ENCODE measurements around the gene MBNL1. TPM values are rescaled to one million over a fixed set of nuclear protein-coding genes. Genes with fewer than 3 reads are reported as not detected.
"Not testable (repeated sequence)": the region's sequence is repeated elsewhere in the genome, so short reads cannot be mapped to it uniquely, and the experiment has no call there.

Gene MBNL1
- total and polyA plus RNA-seq, 11 donors, result 46.8 to 416 (median 189) TPM

- intact Hi-C loops (cut with DNase I), result no loop called here
- TF ChIP-seq CTCF (IDR thresholded peaks at IDR 0.05) (no peak), POLR2A (IDR thresholded peaks at IDR 0.05) (no peak)
- no peak overlapping the region for H3K4me3 ChIP-seq
- H3K27ac ChIP-seq, result peak overlapping the region in 3 of 12 donors; percentile 0 to 56 (median 17)
- DNase-seq, result no peak
- ATAC-seq, result no peak
- peaks cover 0 to 13% (median 0%) of the 10 kb centered on the region in 12 donors for H3K9me3 ChIP-seq
- H3K27me3 ChIP-seq, result no peaks in the 10 kb centered on the region
- peaks cover 0 to 3% (median 0%) of the 10 kb centered on the region in 9 donors for H3K36me3 ChIP-seq
- peaks cover 0 to 81% (median 54%) of the 10 kb centered on the region in 12 donors for H3K4me1 ChIP-seq
Observed at GRCh38 chr3:152364237-152364636, 95.5 kb downstream of the MBNL1 start.

DNA sequence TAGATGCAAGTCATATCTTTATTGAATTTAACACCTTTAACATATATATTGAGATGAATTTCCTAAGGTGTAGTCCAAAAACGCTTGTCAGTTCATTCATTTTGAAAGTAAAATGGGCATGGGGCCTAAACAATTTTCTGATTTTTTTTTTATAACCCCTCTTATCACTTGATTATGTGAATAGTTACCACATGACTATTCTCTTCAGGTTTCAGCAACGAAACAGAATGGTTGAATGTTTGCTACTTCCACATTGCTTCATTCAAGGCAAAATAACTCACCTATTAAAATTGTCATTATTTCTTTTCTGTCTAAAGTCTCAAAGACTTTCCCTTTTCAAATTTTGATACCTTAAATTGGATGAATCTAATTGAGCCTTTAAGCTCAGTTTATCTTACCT lies 96.4 kb downstream of the MBNL1 start:
- DNase-seq (no peak), ATAC-seq (no peak)
- no peak for TF ChIP-seq CTCF (IDR thresholded peaks at IDR 0.05)
- no peak for TF ChIP-seq POLR2A (IDR thresholded peaks at IDR 0.05)
- WGBS, 4 donors, result 31 to 51% (median 40%) methylated on average over 2 of the region's 2 CpGs
- Histone ChIP-seq H3K27ac (peak overlapping the region in 4 of 12 donors; percentile 0 to 56 (median 20)), H3K27me3 (no peaks in the 10 kb centered on the region), H3K36me3 (peaks cover 0 to 3% (median 0%) of the 10 kb centered on the region in 9 donors), H3K4me3 (no peak overlapping the region), H3K4me1 (peaks cover 0 to 81% (median 56%) of the 10 kb centered on the region in 12 donors), H3K9me3 (peaks cover 0 to 13% (median 0%) of the 10 kb centered on the region in 12 donors)
- intact Hi-C loops (cut with DNase I), result no loop called here

GRCh38 chr3:152365766-152366593 lies 97.3 kb downstream of the MBNL1 start:
- peaks cover 0 to 3% (median 0%) of the 10 kb centered on the region in 9 donors for H3K36me3 ChIP-seq
- peaks cover 0 to 84% (median 58%) of the 10 kb centered on the region in 12 donors for H3K4me1 ChIP-seq
- H3K27ac ChIP-seq, result peak overlapping the region in 3 of 12 donors; percentile 1 to 56 (median 39)
- H3K9me3 ChIP-seq, result peaks cover 0 to 13% (median 0%) of the 10 kb centered on the region in 12 donors
- no peaks in the 10 kb centered on the region for H3K27me3 ChIP-seq
- TF ChIP-seq POLR2A (IDR thresholded peaks at IDR 0.05), result no peak
- no peak overlapping the region for H3K4me3 ChIP-seq
- intact Hi-C loops (cut with DNase I), result no loop called here
- no peak for DNase-seq
- 48 to 65% (median 55%) methylated on average over 4 of the region's 4 CpGs for WGBS, 4 donors
- peak in 3 of 4 donors; percentile 42 to 72 (median 53) for ATAC-seq

- Histone ChIP-seq H3K4me1 (peaks cover 0 to 82% (median 52%) of the 10 kb centered on the region in 12 donors), H3K9me3 (peaks cover 0 to 17% (median 0%) of the 10 kb centered on the region in 12 donors)
- H3K27ac ChIP-seq; ATAC-seq; DNase-seq; H3K27me3 ChIP-seq; H3K4me3 ChIP-seq; intact Hi-C loops (cut with DNase I); H3K36me3 ChIP-seq: not testable (repeated sequence)
- 81 to 93% (median 86%) methylated on average over 2 of the region's 2 CpGs for WGBS, 4 donors
Observed at GRCh38 chr3:152367192-152367591, 98.5 kb downstream of the MBNL1 start.

DNA sequence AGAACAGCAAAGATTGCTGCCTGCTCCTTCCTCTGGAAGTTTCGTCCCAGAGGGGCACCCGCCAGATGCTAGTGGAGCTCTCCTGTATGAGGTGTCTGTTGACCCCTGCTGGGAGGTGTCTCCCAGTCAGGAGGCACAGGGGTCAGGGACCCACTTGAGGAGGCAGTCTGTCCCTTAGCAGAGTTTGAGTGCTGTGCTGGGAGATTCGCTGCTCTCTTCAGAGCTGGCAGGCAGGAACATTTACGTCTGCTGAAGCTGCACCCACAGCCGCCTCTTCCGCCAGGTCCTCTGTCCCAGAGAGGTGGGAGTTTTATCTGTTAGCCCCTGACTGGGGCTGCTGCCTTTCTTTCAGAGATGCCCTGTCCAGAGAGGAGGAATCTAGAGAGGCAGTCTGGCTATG lies 103.9 kb downstream of the MBNL1 start:
- DNase-seq; ATAC-seq; H3K4me3 ChIP-seq; H3K36me3 ChIP-seq; intact Hi-C loops (cut with DNase I); H3K27me3 ChIP-seq: not testable (repeated sequence)
- H3K27ac ChIP-seq, result peak overlapping the region in 3 of 12 donors; percentile 7 to 55 (median 13)
- peaks cover 0 to 17% (median 0%) of the 10 kb centered on the region in 12 donors for H3K9me3 ChIP-seq
- peaks cover 0 to 96% (median 43%) of the 10 kb centered on the region in 12 donors for H3K4me1 ChIP-seq
- WGBS, 4 donors, result 90 to 98% (median 97%) methylated on average over 4 to 6 of the region's 6 CpGs
